Heart left ventricle (tissue), 16 donors: ENCODE results near the gene DDIT4L. TPM values are rescaled to one million over a fixed set of nuclear protein-coding genes. Genes with fewer than 3 reads are reported as not detected.

Experiments used
- ATAC-seq, 4 donors: fragments of 200-7000 bp; cut with Tn5 transposase; one replicate each; pipeline ENCODE4 v1.9.1; 2020 to 2022; ENCODE audit warnings: moderate library complexity in 4 of 4, mild to moderate bottlenecking in 3 of 4, moderate number of reproducible peaks in 1 of 4
- DNase-seq, 5 donors: peaks; one replicate each; pipeline ENCODE4 v3.0.0-alpha.2; 2020
- H3K27ac ChIP-seq, 12 donors: fragments of 200-600 bp; sonication (generic) in 4 of 12; one replicate each; pipeline versions ENCODE4 v1.5.0 to v1.8.0; 2016 to 2022; ENCODE audit warnings: mild to moderate bottlenecking in 2 of 12
- H3K27me3 ChIP-seq, 9 donors: fragments of 200-600 bp; sonication (generic) in 2 of 9; one replicate each; pipeline versions ENCODE4 v1.5.1 to v1.8.0; 2016 to 2022; ENCODE audit warnings: mild to moderate bottlenecking in 3 of 9
- H3K36me3 ChIP-seq, 9 donors: fragments of 200-600 bp; sonication (generic) in 2 of 9; one replicate each; pipeline versions ENCODE4 v1.5.0 to v1.8.0; 2018 to 2022; ENCODE audit warnings: mild to moderate bottlenecking in 2 of 9
- H3K4me1 ChIP-seq, 12 donors: fragments of 200-600 bp; sonication (generic) in 4 of 12; one replicate each; pipeline versions ENCODE4 v1.5.0 to v1.8.0; 2016 to 2022; ENCODE audit warnings: mild to moderate bottlenecking in 3 of 12
- H3K4me3 ChIP-seq, 12 donors: fragments of 200-600 bp; sonication (generic) in 4 of 12; one replicate each; pipeline versions ENCODE4 v1.5.0 to v1.8.0; 2017 to 2022; ENCODE audit warnings: mild to moderate bottlenecking in 9 of 12, moderate library complexity in 4 of 12
- H3K9me3 ChIP-seq, 12 donors: fragments of 200-600 bp; sonication (generic) in 4 of 12; one replicate each; pipeline versions ENCODE4 v1.5.0 to v1.8.0; 2016 to 2022; ENCODE audit warnings: mild to moderate bottlenecking in 1 of 12
- POLR2A ChIP-seq, 2 donors: fragments of 450-650 bp; IDR thresholded peaks; one replicate each; pipeline ENCODE4 v1.6.1; 2017; ENCODE audit warnings: antibody characterized with exemption in 2 of 2, mild to moderate bottlenecking in 2 of 2, moderate library complexity in 2 of 2
- WGBS, 4 donors: extraction: QIAGEN DNeasy Blood & Tissue Kit in 2 of 4; methylation state at CpG; one replicate each; pipeline versions ENCODE4 v1.1.5 to v1.1.7; 2013 to 2018; 5-methylcytosine and 5-hydroxymethylcytosine counted together
- intact Hi-C, 10 donors: fragments of 100-400 bp; cut with DNase I; formaldehyde crosslinking; loops; one replicate each; pipeline versions ENCODE4 v1.11.1 to v1.14.2; 2022
- polyA plus RNA-seq, 2 donors: library from polyadenylated mRNA; stranded (reverse); fragments of 200-250 nt; gene quantifications; one replicate each; pipeline ENCODE4 v1.2.3, GENCODE V29; 2013
- total RNA-seq, 9 donors: library from RNA; depleted of rRNA in 2 of 9; stranded (reverse); fragments of >200 nt in 2 of 9; fragmentation: NEBNext Ultra II Directional in 3 of 9; extraction: Animal tissue kit (Norgen Biotek cat#: 25700) in 3 of 9; gene quantifications; one replicate each; pipeline versions ENCODE4 v1.1.0 to v1.2.4, GENCODE V29; 2016 to 2023
- TF ChIP-seq, protein P1 (sequence below), 12 donors: fragments of 200-600 bp; sonication (generic) in 4 of 12; IDR thresholded peaks; one replicate each; pipeline versions ENCODE4 v1.5.0 to v1.8.0; 2018 to 2022; ENCODE audit warnings: antibody characterized with exemption in 12 of 12, mild to moderate bottlenecking in 5 of 12
- donor health status: ischemic (EF 13 %, LVEDD 7.1; RV severe dilation, severe dysfunction).
- donor health status: healthy with polysubstance abuse.
- donor health status: DM: no; HTN: yes; CAD: no.
- donor health status: DM: no; HTN: no; CAD: no.
- donor health status: ischemic (EF 25% LVEDD 6.9; RV normal size, moderate dysfunction).
- donor health status: ischemic (EF 25% LVEDD 5.7; RV mildly dilated, moderate dysfunction).
- donor health status: healthy.
- donor health status: DM: yes; HTN: yes; CAD: no.
- donor health status: ischemic (EF 35%, LVEDD 5.7; RV mildly dilated, moderate dysfunction).
- donor health status: nonischemic (EF 11% LVEDD 7.7; RV severe dilation, severe dysfunction).
- donor health status: DM: yes; HTN: yes; CAD: no.
- donor health status: PGD.
- donor health status: ischemic (EF 29% LVEDD 5.4; RV normal size, mild dysfunction).
- donor health status: nonischemic (EF 23%, LVEDD 6.1; RV moderate dilation, normal function).

Gene DDIT4L
- total and polyA plus RNA-seq, 11 donors, result 0.28 to 3.4 (median 0.46) TPM; not detected in 1

DNA sequence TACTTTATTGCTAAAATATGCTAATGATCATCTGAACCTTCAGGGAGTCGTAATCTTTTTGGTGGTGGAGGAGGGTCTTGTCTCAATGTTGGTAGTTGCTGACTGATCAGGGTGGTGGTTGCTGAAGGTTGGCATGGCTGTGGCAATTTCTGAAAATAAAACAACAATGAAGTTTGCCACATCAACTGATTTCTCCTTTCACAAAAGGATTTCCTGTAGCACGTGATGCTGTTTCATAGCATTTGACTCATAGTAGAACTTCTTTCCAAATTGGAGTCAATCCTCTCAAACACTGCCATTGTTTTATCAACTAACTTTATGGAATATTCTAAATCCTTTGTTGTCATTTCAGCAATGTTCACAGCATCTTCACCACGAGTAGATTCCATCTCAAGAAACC lies 19.3 kb downstream of the DDIT4L start:
- Histone ChIP-seq H3K9me3 (no peaks in the 10 kb centered on the region), H3K4me3 (no peak overlapping the region), H3K36me3 (no peaks in the 10 kb centered on the region), H3K27ac (no peak overlapping the region), H3K27me3 (no peaks in the 10 kb centered on the region), H3K4me1 (peaks cover 0 to 8% (median 0%) of the 10 kb centered on the region in 12 donors)
- DNase-seq, result no peak
- no peak for ATAC-seq
- no peak for TF ChIP-seq POLR2A (IDR thresholded peaks at IDR 0.05)
- TF ChIP-seq, protein P1, sequence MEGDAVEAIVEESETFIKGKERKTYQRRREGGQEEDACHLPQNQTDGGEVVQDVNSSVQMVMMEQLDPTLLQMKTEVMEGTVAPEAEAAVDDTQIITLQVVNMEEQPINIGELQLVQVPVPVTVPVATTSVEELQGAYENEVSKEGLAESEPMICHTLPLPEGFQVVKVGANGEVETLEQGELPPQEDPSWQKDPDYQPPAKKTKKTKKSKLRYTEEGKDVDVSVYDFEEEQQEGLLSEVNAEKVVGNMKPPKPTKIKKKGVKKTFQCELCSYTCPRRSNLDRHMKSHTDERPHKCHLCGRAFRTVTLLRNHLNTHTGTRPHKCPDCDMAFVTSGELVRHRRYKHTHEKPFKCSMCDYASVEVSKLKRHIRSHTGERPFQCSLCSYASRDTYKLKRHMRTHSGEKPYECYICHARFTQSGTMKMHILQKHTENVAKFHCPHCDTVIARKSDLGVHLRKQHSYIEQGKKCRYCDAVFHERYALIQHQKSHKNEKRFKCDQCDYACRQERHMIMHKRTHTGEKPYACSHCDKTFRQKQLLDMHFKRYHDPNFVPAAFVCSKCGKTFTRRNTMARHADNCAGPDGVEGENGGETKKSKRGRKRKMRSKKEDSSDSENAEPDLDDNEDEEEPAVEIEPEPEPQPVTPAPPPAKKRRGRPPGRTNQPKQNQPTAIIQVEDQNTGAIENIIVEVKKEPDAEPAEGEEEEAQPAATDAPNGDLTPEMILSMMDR (IDR thresholded peaks at IDR 0.05), result no peak
- WGBS, 4 donors, result 69 to 77% (median 75%) methylated on average over 3 of the region's 3 CpGs
- intact Hi-C loops, result no loop called here

DNA sequence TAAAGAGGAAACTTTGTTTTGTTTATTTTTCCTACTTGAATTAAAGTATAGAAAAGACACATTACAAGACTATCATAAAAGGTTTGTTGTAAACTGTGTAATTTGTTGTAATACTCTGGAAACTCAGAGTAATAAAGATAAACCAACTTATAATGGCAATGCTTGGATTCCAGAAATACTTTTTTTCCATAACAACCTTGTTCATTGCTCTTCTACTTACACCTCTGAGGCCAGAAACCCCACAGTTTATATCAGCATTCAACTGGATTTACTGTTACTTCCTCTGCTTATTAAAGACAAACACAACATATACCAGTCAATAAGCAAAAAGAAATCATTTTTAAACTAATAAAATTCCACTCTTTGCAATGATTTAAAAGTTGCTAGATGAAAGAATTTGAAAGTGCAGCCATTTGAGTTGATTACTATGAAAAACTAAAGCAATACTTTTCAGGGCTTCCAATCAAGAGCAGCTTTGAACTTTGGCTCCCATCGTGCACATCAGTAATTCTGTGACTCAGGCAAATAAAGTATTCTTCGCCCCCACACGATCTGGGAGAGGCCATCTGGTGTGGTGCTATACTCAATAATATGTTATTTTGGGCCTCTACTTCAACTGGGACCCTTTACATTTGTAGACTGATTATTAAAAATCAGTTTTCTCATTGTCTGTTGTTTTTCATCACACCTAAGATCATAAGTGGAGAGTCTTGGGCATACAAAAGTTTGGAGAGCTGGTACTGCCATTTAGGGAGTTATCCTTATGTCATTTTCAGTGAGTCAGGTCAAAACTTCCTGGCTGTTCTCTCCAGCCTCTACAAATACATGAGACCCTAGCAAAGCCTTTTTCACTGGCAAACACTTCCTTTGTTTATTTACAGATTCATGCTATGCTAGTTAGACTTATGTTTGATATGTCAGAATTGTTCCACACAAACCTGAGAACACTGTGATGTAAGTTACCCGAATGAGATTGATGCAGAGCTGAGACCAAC lies 20.5 kb downstream of the DDIT4L start:
- intact Hi-C loops, result no loop called here

DNA sequence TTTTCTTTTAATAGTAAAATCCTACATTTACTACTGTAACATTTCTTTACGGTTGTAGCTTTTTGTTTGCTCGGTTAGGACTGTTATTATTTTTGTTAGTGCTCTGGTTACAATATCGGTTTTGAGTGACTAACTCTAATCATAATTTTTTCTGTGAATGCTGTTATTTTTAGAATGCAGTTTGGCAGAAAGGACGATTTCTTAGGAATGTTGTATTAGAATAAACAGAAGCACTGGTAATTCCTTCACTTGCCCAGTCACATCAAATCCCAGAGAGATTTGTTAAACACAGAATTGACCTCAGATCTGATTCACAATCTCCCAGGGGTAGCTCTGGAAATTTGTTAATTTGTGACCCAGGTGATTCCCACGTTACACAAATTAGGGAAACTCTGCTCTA lies 21.7 kb downstream of the DDIT4L start:
- Histone ChIP-seq H3K27ac (peak overlapping the region in 1 of 12 donors; percentile 3), H3K4me1 (peaks cover 0 to 8% (median 0%) of the 10 kb centered on the region in 12 donors), H3K4me3 (peak overlapping the region in 2 of 12 donors; percentile 6 to 14), H3K9me3 (no peaks in the 10 kb centered on the region), H3K36me3 (no peaks in the 10 kb centered on the region), H3K27me3 (no peaks in the 10 kb centered on the region)
- intact Hi-C loops, result no loop called here
- ATAC-seq (no peak), DNase-seq (no peak)
- TF ChIP-seq, protein P1 (IDR thresholded peaks at IDR 0.05), result no peak
- TF ChIP-seq POLR2A (IDR thresholded peaks at IDR 0.05), result no peak
- WGBS, 4 donors, result 47 to 64% (median 53%) methylated on average over 5 of the region's 5 CpGs

More for the DNA sequence above, 20.5 kb downstream of the DDIT4L start:
- 78 to 82% (median 80%) methylated on average over 4 of the region's 4 CpGs for WGBS, 4 donors
- no peaks in the 10 kb centered on the region for H3K36me3 ChIP-seq
- peaks cover 0 to 8% (median 0%) of the 10 kb centered on the region in 12 donors for H3K4me1 ChIP-seq
- DNase-seq (no peak), ATAC-seq (no peak)
- no peak overlapping the region for H3K27ac ChIP-seq
- H3K9me3 ChIP-seq, result no peaks in the 10 kb centered on the region
- H3K27me3 ChIP-seq, result no peaks in the 10 kb centered on the region
- H3K4me3 ChIP-seq, result no peak overlapping the region
- TF ChIP-seq POLR2A (IDR thresholded peaks at IDR 0.05), result no peak
- TF ChIP-seq, protein P1 (IDR thresholded peaks at IDR 0.05), result no peak

DNA sequence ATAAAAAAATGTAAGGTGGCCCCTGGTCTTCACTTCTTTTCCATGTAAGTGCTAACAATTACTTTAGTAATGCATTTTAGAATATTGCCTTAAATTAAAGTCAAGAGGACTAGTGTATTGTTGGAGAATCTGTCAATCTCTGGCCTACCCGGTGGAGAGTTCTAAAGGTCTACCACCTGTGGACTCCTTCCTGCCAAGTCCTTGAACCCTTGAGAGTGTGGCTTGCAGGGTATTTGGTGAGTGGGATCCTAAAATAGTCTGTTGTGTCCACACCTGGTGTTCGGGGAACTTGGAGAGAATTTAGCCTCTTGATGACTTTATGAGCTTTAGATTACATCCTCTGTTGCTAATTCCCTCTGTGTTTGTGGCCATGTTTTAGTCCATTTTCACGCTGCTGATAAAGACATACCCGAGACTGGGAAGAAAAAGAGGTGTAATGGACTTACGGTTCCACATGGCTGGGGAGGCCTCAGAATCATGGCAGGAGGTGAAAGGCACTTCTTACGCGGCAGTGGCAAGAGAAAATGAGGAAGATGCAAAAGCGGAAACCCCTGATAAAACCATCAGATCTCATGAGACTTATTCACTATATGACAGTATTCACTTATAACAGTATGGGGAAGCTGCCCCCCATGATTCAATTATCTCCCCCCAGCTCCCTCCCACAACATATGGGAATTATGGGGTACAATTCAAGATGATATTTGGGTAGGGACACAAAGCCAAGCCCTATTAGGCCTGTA lies 23.8 kb downstream of the DDIT4L start:
- WGBS, 4 donors, result 84 to 92% (median 91%) methylated on average over 8 of the region's 8 CpGs
- DNase-seq (no peak), ATAC-seq (no peak)
- TF ChIP-seq, protein P1 (IDR thresholded peaks at IDR 0.05), result no peak
- TF ChIP-seq POLR2A (IDR thresholded peaks at IDR 0.05), result no peak
- intact Hi-C loops, result no loop called here
- Histone ChIP-seq H3K9me3 (peaks cover 0 to 15% (median 8%) of the 10 kb centered on the region in 12 donors), H3K27me3 (no peaks in the 10 kb centered on the region), H3K27ac (no peak overlapping the region), H3K4me1 (peaks cover 0 to 8% (median 0%) of the 10 kb centered on the region in 12 donors), H3K4me3 (no peak overlapping the region), H3K36me3 (no peaks in the 10 kb centered on the region)
